Endodermal cell (in vitro differentiated cells): ENCODE data around the gene RRAGC. TPM values are rescaled to one million over a fixed set of nuclear protein-coding genes. Genes with fewer than 3 reads are reported as not detected.

Experiments
- DNase-seq: peaks from one replicate; pipeline ENCODE4 v3.0.0-alpha.2; 2017
- H3K27ac ChIP-seq: 2 replicates; pipeline ENCODE4 v1.5.1; 2013; ENCODE audit warnings: mild to moderate bottlenecking, low read depth, low read length, moderate library complexity
- H3K27me3 ChIP-seq: 2 replicates; pipeline ENCODE4 v1.6.1; 2013; ENCODE audit warnings: mild to moderate bottlenecking, low read length, moderate library complexity; ENCODE audit not compliant: insufficient read depth, control insufficient read depth, poor library complexity, severe bottlenecking
- H3K36me3 ChIP-seq: 2 replicates; pipeline ENCODE4 v1.7.0; 2013; ENCODE audit warnings: mild to moderate bottlenecking, low read length, moderate library complexity; ENCODE audit not compliant: control insufficient read depth, insufficient read depth
- H3K4me1 ChIP-seq: one replicate; pipeline ENCODE4 v1.7.0; 2013; ENCODE audit warnings: low read length; ENCODE audit not compliant: control insufficient read depth, insufficient read depth
- H3K4me3 ChIP-seq: 2 replicates; pipeline ENCODE4 v1.5.1; 2013; ENCODE audit warnings: mild to moderate bottlenecking, low read length, moderate library complexity
- H3K9ac ChIP-seq: 2 replicates; pipeline ENCODE4 v1.6.1; 2013; ENCODE audit warnings: mild to moderate bottlenecking, low read length, moderate library complexity; ENCODE audit not compliant: poor library complexity, severe bottlenecking; ENCODE audit errors: extremely low read depth
- H3K9me3 ChIP-seq: 2 replicates; pipeline ENCODE4 v1.6.1; 2013; ENCODE audit warnings: mild to moderate bottlenecking, low read length, moderate library complexity; ENCODE audit not compliant: control insufficient read depth
- H3K27ac Mint-ChIP-seq: 2 replicates; pipeline ENCODE4 v1.8.0; 2020; ENCODE audit warnings: mixed read lengths
- H3K27me3 Mint-ChIP-seq: 2 replicates; pipeline ENCODE4 v1.8.0; 2021; ENCODE audit warnings: mild to moderate bottlenecking, mixed read lengths; ENCODE audit not compliant: insufficient read depth
- H3K36me3 Mint-ChIP-seq: 2 replicates; pipeline ENCODE4 v1.8.0; 2020; ENCODE audit warnings: low read depth, mixed read lengths
- H3K4me1 Mint-ChIP-seq: 2 replicates; pipeline ENCODE4 v1.8.0; 2020; ENCODE audit warnings: mixed read lengths
- H3K4me3 Mint-ChIP-seq: 2 replicates; pipeline ENCODE4 v1.8.0; 2020; ENCODE audit warnings: mild to moderate bottlenecking, moderate library complexity, mixed read lengths
- H3K9me3 Mint-ChIP-seq: 2 replicates; pipeline ENCODE4 v1.8.0; 2020; ENCODE audit warnings: mild to moderate bottlenecking, mixed read lengths
- CTCF ChIP-seq: fragments of 200-600 bp; sonication (generic); conservative IDR thresholded peaks from 2 replicates; pipeline ENCODE4 v1.5.0; 2021; ENCODE audit warnings: antibody characterized with exemption, mild to moderate bottlenecking
- WGBS, 2 experiments: methylation state at CpG; one replicate each; pipeline versions ENCODE4 v1.1.5 to v1.1.7; 2013; ENCODE audit warnings: missing lambda C conversion rate in 2 of 2, mixed read lengths in 1 of 2; ENCODE audit not compliant: insufficient coverage in 1 of 2, insufficient read length in 1 of 2; 5-methylcytosine and 5-hydroxymethylcytosine counted together
- total RNA-seq, 2 donors: library from RNA; stranded (reverse); fragmentation: NEBNext Ultra II Directional in 1 of 2; extraction: Animal tissue kit (Norgen Biotek cat#: 25700) in 1 of 2; gene quantifications; 2 replicates in 1 of 2; 3 replicates in 1 of 2; pipeline ENCODE4 v1.2.1, GENCODE V29; 2021

Gene RRAGC
- total RNA-seq, 2 donors from 2014 or later: 23.0 to 33.2 TPM

- no peak overlapping the region for H3K27ac ChIP-seq
- H3K9me3 Mint-ChIP-seq: peaks cover 13% of the 10 kb centered on the region
- H3K27me3 ChIP-seq: no peaks in the 10 kb centered on the region
- peaks cover 2% of the 10 kb centered on the region for H3K36me3 Mint-ChIP-seq
- H3K4me3 ChIP-seq: no peak overlapping the region
- no peak for DNase-seq
- no peaks in the 10 kb centered on the region for H3K27me3 Mint-ChIP-seq
- WGBS, 2 experiments: 79% methylated on average over 2 of the region's 2 CpGs; no CpG with 5 or more reads in 1 of the 2 experiments
- no peaks in the 10 kb centered on the region for H3K4me1 ChIP-seq
- TF ChIP-seq CTCF: no peak
- H3K27ac Mint-ChIP-seq: no peak overlapping the region
- H3K9me3 ChIP-seq: peaks cover 14% of the 10 kb centered on the region
- H3K36me3 ChIP-seq: no peaks in the 10 kb centered on the region
- H3K4me3 Mint-ChIP-seq: no peak overlapping the region
- no peak overlapping the region for H3K9ac ChIP-seq
- no peaks in the 10 kb centered on the region for H3K4me1 Mint-ChIP-seq
These were observed 46.4 kb upstream of the RRAGC start for GRCh38 chr1:38905985-38906384.

GRCh38 chr1:38899560-38899959, 40.0 kb upstream of the RRAGC start:
- WGBS, 2 experiments: 90 to 100% methylated on average over 2 to 4 of the region's 4 CpGs
- no peaks in the 10 kb centered on the region for H3K27me3 Mint-ChIP-seq
- peaks cover 6% of the 10 kb centered on the region for H3K4me1 Mint-ChIP-seq
- no peaks in the 10 kb centered on the region for H3K9me3 Mint-ChIP-seq
- H3K36me3 Mint-ChIP-seq: no peaks in the 10 kb centered on the region
- TF ChIP-seq CTCF: no peak
- Histone ChIP-seq H3K4me3 (no peak overlapping the region), H3K9me3 (no peaks in the 10 kb centered on the region), H3K36me3 (no peaks in the 10 kb centered on the region), H3K4me1 (no peaks in the 10 kb centered on the region), H3K9ac (no peak overlapping the region), H3K27ac (no peak overlapping the region), H3K27me3 (no peaks in the 10 kb centered on the region)
- H3K27ac Mint-ChIP-seq: no peak overlapping the region
- no peak for DNase-seq
- H3K4me3 Mint-ChIP-seq: no peak overlapping the region

- TF ChIP-seq CTCF: no peak
- no peaks in the 10 kb centered on the region for H3K9me3 ChIP-seq
- Mint-ChIP-seq H3K9me3 (no peaks in the 10 kb centered on the region), H3K27ac (no peak overlapping the region), H3K4me3 (no peak overlapping the region), H3K36me3 (no peaks in the 10 kb centered on the region), H3K4me1 (peaks cover 6% of the 10 kb centered on the region), H3K27me3 (no peaks in the 10 kb centered on the region)
- H3K4me1 ChIP-seq: no peaks in the 10 kb centered on the region
- H3K36me3 ChIP-seq: no peaks in the 10 kb centered on the region
- no peaks in the 10 kb centered on the region for H3K27me3 ChIP-seq
- H3K4me3 ChIP-seq: no peak overlapping the region
- H3K9ac ChIP-seq: no peak overlapping the region
- H3K27ac ChIP-seq: no peak overlapping the region
- no peak for DNase-seq
These were observed 39.2 kb upstream of the RRAGC start for GRCh38 chr1:38898653-38899230.
